Hepatocyte (in vitro differentiated cells): Measurements from ENCODE around the gene PADI4.

Source experiments
- EZH2 ChIP-seq: fragments of 200-600 bp; sonication (generic); IDR thresholded peaks from 2 replicates; pipeline ENCODE4 v1.6.1; 2016; ENCODE audit warnings: antibody characterized with exemption, mild to moderate bottlenecking, borderline replicate concordance
- EZH2phosphoT487 ChIP-seq: fragments of 200-600 bp; sonication (generic); IDR thresholded peaks from one replicate; pipeline ENCODE4 v1.6.1; 2018; ENCODE audit warnings: antibody characterized with exemption, mild to moderate bottlenecking, low read depth, moderate library complexity; ENCODE audit not compliant: unreplicated experiment, severe bottlenecking
- TF ChIP-seq, protein P1 (sequence below): fragments of 200-600 bp; sonication (generic); IDR thresholded peaks from 2 replicates; pipeline ENCODE4 v1.5.1; 2016; ENCODE audit warnings: antibody characterized with exemption, mild to moderate bottlenecking; ENCODE audit not compliant: poor library complexity

- TF ChIP-seq, protein P1, sequence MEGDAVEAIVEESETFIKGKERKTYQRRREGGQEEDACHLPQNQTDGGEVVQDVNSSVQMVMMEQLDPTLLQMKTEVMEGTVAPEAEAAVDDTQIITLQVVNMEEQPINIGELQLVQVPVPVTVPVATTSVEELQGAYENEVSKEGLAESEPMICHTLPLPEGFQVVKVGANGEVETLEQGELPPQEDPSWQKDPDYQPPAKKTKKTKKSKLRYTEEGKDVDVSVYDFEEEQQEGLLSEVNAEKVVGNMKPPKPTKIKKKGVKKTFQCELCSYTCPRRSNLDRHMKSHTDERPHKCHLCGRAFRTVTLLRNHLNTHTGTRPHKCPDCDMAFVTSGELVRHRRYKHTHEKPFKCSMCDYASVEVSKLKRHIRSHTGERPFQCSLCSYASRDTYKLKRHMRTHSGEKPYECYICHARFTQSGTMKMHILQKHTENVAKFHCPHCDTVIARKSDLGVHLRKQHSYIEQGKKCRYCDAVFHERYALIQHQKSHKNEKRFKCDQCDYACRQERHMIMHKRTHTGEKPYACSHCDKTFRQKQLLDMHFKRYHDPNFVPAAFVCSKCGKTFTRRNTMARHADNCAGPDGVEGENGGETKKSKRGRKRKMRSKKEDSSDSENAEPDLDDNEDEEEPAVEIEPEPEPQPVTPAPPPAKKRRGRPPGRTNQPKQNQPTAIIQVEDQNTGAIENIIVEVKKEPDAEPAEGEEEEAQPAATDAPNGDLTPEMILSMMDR = no peak
- TF ChIP-seq EZH2 (no peak), EZH2phosphoT487 (no peak)
Observed at GRCh38 chr1:17280436-17280835, 27.6 kb upstream of the PADI4 start.
